Upper lobe of right lung (tissue), 1 donor: ENCODE measurements around the gene RPS26. TPM values are rescaled to one million over a fixed set of nuclear protein-coding genes. Genes with fewer than 3 reads are reported as not detected.
A peak's percentile ranks its signal among the peaks of the same experiment; 100 is the strongest.
"Not testable (repeated sequence)": the region's sequence is repeated elsewhere in the genome, so short reads cannot be mapped to it uniquely, and the experiment has no call there.

Source experiments
- ATAC-seq: fragments of 200-7000 bp; cut with Tn5 transposase; one replicate; pipeline ENCODE4 v1.9.1; 2020; ENCODE audit warnings: mild to moderate bottlenecking, moderate library complexity
- DNase-seq: peaks from one replicate; pipeline ENCODE4 v3.0.0-alpha.2; 2020
- H3K27ac ChIP-seq: fragments of 200-600 bp; one replicate; pipeline ENCODE4 v1.8.0; 2022
- H3K27me3 ChIP-seq: fragments of 200-600 bp; one replicate; pipeline ENCODE4 v1.8.0; 2022; ENCODE audit warnings: mild to moderate bottlenecking
- H3K36me3 ChIP-seq: fragments of 200-600 bp; one replicate; pipeline ENCODE4 v1.8.0; 2022
- H3K4me1 ChIP-seq: fragments of 200-600 bp; one replicate; pipeline ENCODE4 v1.8.0; 2022
- H3K4me3 ChIP-seq: fragments of 200-600 bp; one replicate; pipeline ENCODE4 v1.8.0; 2022; ENCODE audit warnings: mild to moderate bottlenecking
- H3K9me3 ChIP-seq: fragments of 200-600 bp; one replicate; pipeline ENCODE4 v1.8.0; 2022
- intact Hi-C: fragments of 100-400 bp; cut with DNase I; formaldehyde crosslinking; loops from one replicate; pipeline ENCODE4 v1.11.0; 2022
- total RNA-seq: library from RNA; stranded (reverse); fragmentation: NEBNext Ultra II Directional; extraction: Animal tissue kit (Norgen Biotek cat#: 25700); gene quantifications from one replicate; pipeline ENCODE4 v1.2.1, GENCODE V29; 2021
- TF ChIP-seq, protein P1 (sequence below): fragments of 200-600 bp; IDR thresholded peaks from one replicate; pipeline ENCODE4 v1.8.0; 2022; ENCODE audit warnings: antibody characterized with exemption
- donor health status: DM: no; HTN: yes; CAD: no; lungs with severe emphysema.

Gene RPS26
- total RNA-seq, 1 donor from 2014 or later = 55.4 TPM

DNA sequence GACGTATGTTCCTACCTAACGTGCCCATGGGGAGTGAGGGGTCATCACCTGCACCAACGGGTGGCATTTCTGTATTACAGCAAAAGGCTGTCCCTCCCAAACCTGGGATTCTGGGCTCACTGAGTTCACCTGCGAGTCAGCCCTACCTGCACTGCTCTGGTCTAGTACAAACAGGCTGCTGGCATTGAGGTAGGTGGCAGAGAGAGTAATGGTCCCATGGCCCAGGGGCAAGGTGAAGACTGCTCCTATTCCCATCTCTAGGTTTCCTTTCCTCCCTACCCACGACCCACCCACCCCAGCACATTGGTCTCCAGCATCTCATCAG is 44.2 kb upstream of the RPS26 start:
- ATAC-seq = peak; percentile 9
- H3K36me3 ChIP-seq = peaks cover 35% of the 10 kb centered on the region
- TF ChIP-seq, protein P1, sequence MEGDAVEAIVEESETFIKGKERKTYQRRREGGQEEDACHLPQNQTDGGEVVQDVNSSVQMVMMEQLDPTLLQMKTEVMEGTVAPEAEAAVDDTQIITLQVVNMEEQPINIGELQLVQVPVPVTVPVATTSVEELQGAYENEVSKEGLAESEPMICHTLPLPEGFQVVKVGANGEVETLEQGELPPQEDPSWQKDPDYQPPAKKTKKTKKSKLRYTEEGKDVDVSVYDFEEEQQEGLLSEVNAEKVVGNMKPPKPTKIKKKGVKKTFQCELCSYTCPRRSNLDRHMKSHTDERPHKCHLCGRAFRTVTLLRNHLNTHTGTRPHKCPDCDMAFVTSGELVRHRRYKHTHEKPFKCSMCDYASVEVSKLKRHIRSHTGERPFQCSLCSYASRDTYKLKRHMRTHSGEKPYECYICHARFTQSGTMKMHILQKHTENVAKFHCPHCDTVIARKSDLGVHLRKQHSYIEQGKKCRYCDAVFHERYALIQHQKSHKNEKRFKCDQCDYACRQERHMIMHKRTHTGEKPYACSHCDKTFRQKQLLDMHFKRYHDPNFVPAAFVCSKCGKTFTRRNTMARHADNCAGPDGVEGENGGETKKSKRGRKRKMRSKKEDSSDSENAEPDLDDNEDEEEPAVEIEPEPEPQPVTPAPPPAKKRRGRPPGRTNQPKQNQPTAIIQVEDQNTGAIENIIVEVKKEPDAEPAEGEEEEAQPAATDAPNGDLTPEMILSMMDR = no peak
- peaks cover 18% of the 10 kb centered on the region for H3K4me1 ChIP-seq
- peak overlapping the region; percentile 82 for H3K4me3 ChIP-seq
- intact Hi-C loops = loop anchor here (10.0 kb wide), 1 partner anchor 47 kb away; the partner anchor contains the start of gene RPS26
- peak overlapping the region; percentile 85 for H3K27ac ChIP-seq
- no peaks in the 10 kb centered on the region for H3K9me3 ChIP-seq
- no peaks in the 10 kb centered on the region for H3K27me3 ChIP-seq
- no peak for DNase-seq

DNA sequence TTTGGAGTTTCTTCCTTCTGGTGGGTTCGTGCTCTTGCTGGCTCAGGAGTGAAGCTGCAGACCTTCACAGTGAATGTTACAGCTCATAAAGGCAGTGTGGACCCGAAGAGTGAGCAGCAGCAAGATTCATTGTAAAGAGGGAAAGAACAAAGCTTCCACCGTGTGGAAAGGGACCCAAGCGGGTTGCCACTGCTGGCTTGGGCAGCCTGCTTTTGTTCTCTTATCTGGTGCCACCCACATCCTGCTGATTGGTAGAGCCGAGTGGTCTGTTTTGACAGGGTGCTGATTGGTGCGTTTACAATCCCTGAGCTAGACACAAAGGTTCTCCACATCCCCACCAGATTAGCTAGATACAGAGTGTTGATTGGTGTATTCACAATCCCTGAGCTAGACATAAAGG is 42.2 kb upstream of the RPS26 start:
- intact Hi-C loops = loop anchor here (10.0 kb wide), 1 partner anchor 45 kb away; the partner anchor contains the start of gene RPS26
- H3K27ac ChIP-seq, ATAC-seq, DNase-seq, H3K27me3 ChIP-seq, H3K9me3 ChIP-seq, H3K4me3 ChIP-seq: not testable (repeated sequence)
- H3K36me3 ChIP-seq = peaks cover 31% of the 10 kb centered on the region
- peaks cover 18% of the 10 kb centered on the region for H3K4me1 ChIP-seq

DNA sequence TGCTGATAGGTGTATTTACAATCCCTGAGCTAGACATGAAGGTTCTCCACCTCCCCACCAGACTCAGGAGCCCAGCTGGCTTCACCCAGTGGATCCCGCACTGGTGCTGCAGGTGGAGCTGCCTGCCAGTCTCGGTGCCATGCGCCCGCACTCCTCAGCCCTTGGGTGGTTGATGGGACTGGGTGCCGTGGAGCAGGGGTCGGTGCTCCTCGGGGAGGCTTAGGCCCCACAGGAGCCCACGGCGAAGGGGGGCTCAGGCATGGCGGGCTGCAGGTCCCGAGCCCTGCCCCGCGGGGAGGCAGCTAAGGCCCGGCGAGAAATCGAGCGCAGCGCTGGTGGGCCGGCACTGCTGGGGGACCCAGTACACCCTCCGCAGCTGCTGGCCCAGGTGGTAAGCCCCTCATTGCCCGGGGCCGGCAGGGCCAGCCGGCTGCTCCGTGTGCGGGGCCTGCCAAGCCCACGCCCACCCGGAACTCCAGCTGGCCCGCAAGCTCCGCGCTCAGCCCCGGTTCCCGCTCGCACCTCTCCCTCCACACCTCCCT is 41.6 kb upstream of the RPS26 start:
- intact Hi-C loops = loop anchor here (10.0 kb wide), 1 partner anchor 45 kb away; the partner anchor contains the start of gene RPS26
- H3K4me1 ChIP-seq = peaks cover 18% of the 10 kb centered on the region

DNA sequence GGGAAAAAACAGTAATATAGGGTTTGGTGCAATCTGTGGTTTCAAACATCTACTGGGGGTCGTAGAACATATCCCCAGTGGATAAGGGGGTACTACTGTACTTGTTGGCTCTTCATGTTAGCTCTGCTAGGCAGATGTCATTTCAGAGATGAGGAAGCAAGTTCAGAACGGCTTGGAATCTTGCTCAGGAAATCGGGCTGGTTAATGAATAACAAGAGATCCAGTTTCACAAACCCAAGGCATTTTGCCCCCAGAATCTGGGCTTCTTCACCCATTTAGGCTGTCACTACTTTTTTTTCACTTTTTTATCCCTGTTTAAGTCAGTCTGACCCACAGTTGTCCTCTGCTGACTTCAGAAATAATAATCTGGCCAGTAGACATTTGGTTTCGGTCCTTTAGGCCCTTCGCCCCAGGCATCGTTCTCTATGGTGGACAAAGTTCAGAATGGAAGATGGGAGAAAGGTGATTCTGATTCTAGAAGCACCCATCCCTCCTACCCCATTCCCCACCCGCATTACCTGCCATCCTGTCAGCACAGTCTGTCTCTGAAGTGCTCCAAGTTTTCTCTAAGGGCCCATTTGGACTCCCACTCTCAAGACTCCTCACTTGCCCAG is 40.1 kb upstream of the RPS26 start:
- Histone ChIP-seq H3K4me1 (peaks cover 15% of the 10 kb centered on the region), H3K4me3 (no peak overlapping the region), H3K27me3 (no peaks in the 10 kb centered on the region), H3K36me3 (peaks cover 22% of the 10 kb centered on the region), H3K9me3 (no peaks in the 10 kb centered on the region), H3K27ac (no peak overlapping the region)
- ATAC-seq (no peak), DNase-seq (no peak)
- intact Hi-C loops = no loop called here
- TF ChIP-seq, protein P1 = no peak

More for the DNA sequence above, 41.6 kb upstream of the RPS26 start:
- H3K4me3 ChIP-seq, H3K9me3 ChIP-seq, DNase-seq, H3K27ac ChIP-seq, ATAC-seq, H3K27me3 ChIP-seq: not testable (repeated sequence)
- peaks cover 25% of the 10 kb centered on the region for H3K36me3 ChIP-seq

DNA sequence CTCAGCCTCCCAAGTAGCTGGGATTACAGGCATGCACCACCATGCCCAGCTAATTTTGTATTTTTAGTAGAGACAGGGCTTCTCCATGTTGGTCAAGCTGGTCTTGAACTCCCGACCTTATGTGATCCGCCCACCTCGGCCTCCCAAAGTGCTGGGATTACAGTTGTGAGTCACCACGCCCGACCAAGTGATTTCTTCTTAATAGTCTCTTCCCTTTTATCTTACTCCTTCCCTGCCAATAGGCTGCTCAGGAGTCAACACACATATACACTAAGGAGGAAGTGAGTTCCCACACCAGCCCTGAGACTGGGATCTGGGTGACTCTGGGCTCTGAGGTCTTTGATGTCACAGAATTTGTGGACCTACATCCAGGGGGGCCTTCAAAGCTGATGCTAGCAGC is 38.3 kb upstream of the RPS26 start:
- H3K9me3 ChIP-seq, H3K4me3 ChIP-seq, intact Hi-C loops, H3K4me1 ChIP-seq, H3K27ac ChIP-seq, H3K27me3 ChIP-seq, DNase-seq: not testable (repeated sequence)
- peak; percentile 14 for ATAC-seq
- peaks cover 22% of the 10 kb centered on the region for H3K36me3 ChIP-seq

DNA sequence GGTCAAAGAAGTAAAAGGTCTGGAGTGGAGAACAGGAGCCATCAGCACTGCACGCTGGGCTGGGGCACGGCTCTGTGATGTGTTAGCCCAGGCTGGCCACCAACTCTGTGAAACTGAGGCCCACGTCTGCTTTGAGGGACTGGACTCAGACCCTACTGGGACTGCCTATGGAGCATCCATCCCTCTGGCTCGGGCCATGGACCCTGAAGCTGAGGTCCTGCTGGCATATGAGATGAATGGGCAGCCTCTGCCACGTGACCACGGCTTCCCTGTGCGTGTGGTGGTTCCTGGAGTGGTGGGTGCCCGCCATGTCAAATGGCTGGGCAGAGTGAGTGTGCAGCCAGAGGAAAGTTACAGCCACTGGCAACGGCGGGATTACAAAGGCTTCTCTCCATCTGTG is 37.5 kb upstream of the RPS26 start:
- no peaks in the 10 kb centered on the region for H3K9me3 ChIP-seq
- no peak overlapping the region for H3K27ac ChIP-seq
- H3K4me3 ChIP-seq = no peak overlapping the region
- H3K4me1 ChIP-seq = peaks cover 4% of the 10 kb centered on the region
- TF ChIP-seq, protein P1 = no peak
- intact Hi-C loops = no loop called here
- H3K36me3 ChIP-seq = peaks cover 22% of the 10 kb centered on the region
- DNase-seq (no peak), ATAC-seq (no peak)
- H3K27me3 ChIP-seq = no peaks in the 10 kb centered on the region

DNA sequence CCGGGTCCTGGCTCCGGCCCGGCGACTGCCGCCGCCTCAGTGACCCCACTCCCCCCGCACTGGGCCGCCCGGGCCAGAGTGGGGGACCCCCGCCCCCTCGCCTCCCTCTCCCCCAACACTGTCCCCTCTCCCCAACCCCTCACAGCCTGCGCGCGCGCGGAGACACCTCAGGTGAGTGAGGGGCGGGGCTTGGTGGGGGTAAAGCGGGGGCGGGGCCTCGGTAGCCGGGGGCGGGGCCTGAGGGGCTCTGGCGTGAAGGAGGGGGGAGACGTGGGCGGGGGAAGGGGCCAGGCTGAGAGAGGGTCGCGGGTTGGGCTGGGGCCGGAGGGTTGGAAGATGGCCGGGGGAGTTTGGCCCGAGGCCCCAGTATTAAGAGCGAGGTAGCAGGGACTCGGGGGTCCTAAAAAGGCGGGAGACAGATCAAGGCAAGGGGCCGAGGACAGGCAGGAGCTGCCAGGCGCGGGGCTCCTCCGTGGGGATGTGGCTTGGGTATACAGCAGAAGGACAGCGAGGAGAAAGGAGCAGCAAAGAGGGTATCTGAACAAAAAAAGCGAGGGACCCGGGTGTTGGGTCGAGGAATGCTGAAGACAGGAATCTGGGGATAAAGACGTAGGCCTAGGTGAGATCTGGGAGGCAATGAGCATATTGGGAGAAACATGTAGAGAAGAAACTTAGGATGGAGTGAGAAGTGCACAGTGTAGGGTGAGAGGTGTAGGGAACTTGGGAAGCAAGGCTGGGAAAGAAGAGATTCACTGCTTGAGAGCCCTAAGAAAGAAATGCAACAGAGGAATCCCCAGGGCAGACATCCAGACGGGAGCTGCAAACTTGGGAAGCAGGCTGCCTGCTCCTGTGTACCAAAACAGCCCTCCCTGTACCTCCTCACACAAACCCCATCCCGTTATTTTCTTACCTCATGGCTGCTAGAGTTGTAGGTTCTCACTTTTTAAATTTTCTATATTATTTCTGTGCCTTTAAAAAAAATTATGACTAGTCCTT is 33.9 kb upstream of the RPS26 start:
- Histone ChIP-seq H3K27me3 (no peaks in the 10 kb centered on the region), H3K4me3 (peak overlapping the region; percentile 85), H3K27ac (peak overlapping the region; percentile 88), H3K4me1 (no peaks in the 10 kb centered on the region), H3K9me3 (no peaks in the 10 kb centered on the region), H3K36me3 (peaks cover 14% of the 10 kb centered on the region)
- intact Hi-C loops = no loop called here
- TF ChIP-seq, protein P1 = no peak
- ATAC-seq (peak; percentile 92), DNase-seq (peak; percentile 90)
